ENCODE results near the gene BCAS1.

BCAS1 gene

GRCh38 chr20:53982624-53983023 is 87.8 kb downstream of the BCAS1 start:
- DNase-seq (ENCODE audit: low read depth in 1 of 2, low spot score in 1 of 2): no peak
- peaks cover 6% of the 10 kb centered on the region for H3K27me3 ChIP-seq (ENCODE audit: insufficient read depth, poor library complexity, severe bottlenecking)
- no peak for TF ChIP-seq CTCF (IDR thresholded peaks at IDR 0.05; ENCODE audit: insufficient read depth, low read length)
- TF ChIP-seq SPI1 (IDR thresholded peaks at IDR 0.05; ENCODE audit: borderline replicate concordance, low read depth): no peak
- TF ChIP-seq POLR2AphosphoS5 (IDR thresholded peaks at IDR 0.05; ENCODE audit: low read depth): no peak
- TF ChIP-seq REST (IDR thresholded peaks at IDR 0.05; ENCODE audit: insufficient replicate concordance, low read depth): no peak
- TF ChIP-seq GABPA (IDR thresholded peaks at IDR 0.05; ENCODE audit: low read depth): no peak

GRCh38 chr20:53981752-53982437 is 88.5 kb downstream of the BCAS1 start:
- TF ChIP-seq SPI1 (IDR thresholded peaks at IDR 0.05; ENCODE audit: borderline replicate concordance, low read depth) (no peak), REST (IDR thresholded peaks at IDR 0.05; ENCODE audit: insufficient replicate concordance, low read depth) (no peak), GABPA (IDR thresholded peaks at IDR 0.05; ENCODE audit: low read depth) (no peak)
- no peak for DNase-seq (ENCODE audit: low read depth in 1 of 2, low spot score in 1 of 2)
- Histone ChIP-seq H3K27me3 (ENCODE audit: insufficient read depth, poor library complexity, severe bottlenecking) (peaks cover 6% of the 10 kb centered on the region), H3K27ac (replicated peaks) (no peak overlapping the region), H3K4me3 (replicated peaks; ENCODE audit: insufficient read depth, low read length) (no peak overlapping the region)

More at GRCh38 chr20:53982624-53983023, 87.8 kb downstream of the BCAS1 start:
- Histone ChIP-seq H3K27ac (replicated peaks) (no peak overlapping the region), H3K4me3 (replicated peaks; ENCODE audit: insufficient read depth, low read length) (no peak overlapping the region)

- TF ChIP-seq SPI1 (IDR thresholded peaks at IDR 0.05; ENCODE audit: borderline replicate concordance, low read depth): no peak
- no peak for TF ChIP-seq POLR2AphosphoS5 (IDR thresholded peaks at IDR 0.05; ENCODE audit: low read depth)
- TF ChIP-seq GABPA (IDR thresholded peaks at IDR 0.05; ENCODE audit: low read depth): no peak
- TF ChIP-seq CTCF (IDR thresholded peaks at IDR 0.05; ENCODE audit: insufficient read depth, low read length): no peak
- TF ChIP-seq REST (IDR thresholded peaks at IDR 0.05; ENCODE audit: insufficient replicate concordance, low read depth): no peak
- Histone ChIP-seq H3K4me3 (replicated peaks; ENCODE audit: insufficient read depth, low read length) (no peak overlapping the region), H3K27ac (replicated peaks) (no peak overlapping the region), H3K27me3 (ENCODE audit: insufficient read depth, poor library complexity, severe bottlenecking) (peaks cover 6% of the 10 kb centered on the region)
- DNase-seq (ENCODE audit: low read depth in 1 of 2, low spot score in 1 of 2): no peak
Measured at GRCh38 chr20:53981130-53981529, 89.3 kb downstream of the BCAS1 start.
